Occipital lobe (tissue), 2 donors: ENCODE data around the gene FRMD4B. TPM values are rescaled to one million over a fixed set of nuclear protein-coding genes. Genes with fewer than 3 reads are reported as not detected.
"Not testable (repeated sequence)": the region's sequence is repeated elsewhere in the genome, so short reads cannot be mapped to it uniquely, and the experiment has no call there.

Experiments
- DNase-seq: peaks from one replicate; lab custom pipeline; 2025; lab: John Stamatoyannopoulos, UW
- total RNA-seq: library from RNA; depleted of rRNA; stranded (reverse); fragments of >200 nt; gene quantifications from one replicate; pipeline ENCODE4 v1.2.3, GENCODE V29; 2014

FRMD4B gene
- total RNA-seq, 1 donor from 2014 or later = 54.6 TPM

DNA sequence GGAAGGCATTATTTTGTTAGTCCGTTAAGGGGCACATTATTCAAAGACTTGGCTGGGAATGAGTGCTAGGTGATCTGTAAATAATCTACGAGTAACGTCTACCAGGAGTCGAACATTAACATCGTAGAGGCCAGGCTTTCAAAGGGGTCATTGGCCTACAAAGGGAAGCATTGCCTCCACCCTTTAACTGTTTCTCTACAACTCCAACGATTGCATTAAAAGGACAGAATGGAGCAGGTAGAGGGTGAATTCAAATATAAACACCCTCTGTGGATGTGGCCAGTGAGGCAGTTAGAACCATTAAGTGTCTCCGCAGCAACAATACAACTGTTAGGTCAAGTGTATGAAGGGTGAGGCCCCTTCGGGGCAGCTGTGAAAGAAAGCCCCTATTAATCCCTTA lies 137.5 kb downstream of the FRMD4B start:
- DNase-seq = no peak

DNA sequence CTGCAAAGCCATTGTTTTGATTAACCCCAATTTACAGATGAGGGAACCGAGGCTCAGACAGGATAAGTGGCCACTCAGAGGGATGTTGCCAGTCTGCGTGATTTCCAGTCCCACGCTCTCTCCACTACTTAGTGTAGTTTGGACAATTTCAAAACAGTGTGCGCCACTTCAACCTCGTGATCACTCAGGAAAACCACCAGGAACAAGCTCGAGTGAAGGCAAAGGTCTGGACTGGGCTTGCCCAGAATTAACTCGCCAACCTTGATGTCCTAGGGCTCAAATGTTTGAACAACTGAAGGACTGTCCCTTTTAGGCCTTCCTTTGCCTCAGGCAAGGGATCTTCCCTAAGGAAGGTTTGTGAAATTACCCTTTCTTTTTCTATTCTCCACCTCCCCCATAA lies 139.3 kb downstream of the FRMD4B start:
- DNase-seq = no peak

DNA sequence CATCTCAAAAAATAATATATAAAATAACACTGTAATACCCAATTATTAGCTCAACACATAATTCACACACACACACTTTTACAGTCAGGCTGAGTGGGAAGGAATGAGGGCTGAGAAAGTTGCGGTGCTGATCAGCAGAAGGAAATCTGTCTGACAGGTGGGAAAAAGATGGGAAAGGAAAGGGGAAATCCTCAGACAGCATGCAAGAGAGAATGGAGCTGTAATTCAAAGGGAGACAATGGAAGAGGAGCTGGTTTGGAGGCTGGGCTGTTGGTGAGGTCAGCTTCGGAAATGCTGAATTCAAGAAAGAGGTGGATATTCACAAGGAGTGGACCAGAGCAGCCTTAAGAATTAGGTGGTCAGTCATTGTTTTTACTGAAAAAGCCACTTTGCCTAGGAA lies 141.8 kb downstream of the FRMD4B start:
- no peak for DNase-seq

DNA sequence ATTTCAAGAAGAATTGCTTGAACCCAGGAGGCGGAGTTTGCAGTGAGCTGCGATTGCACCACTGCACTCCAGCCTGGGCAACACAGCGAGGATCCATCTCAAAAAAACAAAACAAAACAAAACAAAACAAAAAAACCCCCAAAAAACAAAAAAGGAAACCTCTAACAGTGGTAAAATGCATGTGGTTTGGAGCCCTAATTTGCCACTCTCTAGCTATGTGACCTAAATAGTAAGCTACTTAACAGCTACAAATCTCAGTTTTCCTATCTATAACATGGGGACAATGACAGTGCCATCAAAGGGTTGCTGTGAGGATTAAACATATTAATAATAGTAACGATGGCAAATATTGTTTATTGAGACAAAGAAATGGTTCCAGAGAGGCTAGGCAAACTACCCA lies 144.1 kb downstream of the FRMD4B start:
- DNase-seq = no peak

DNA sequence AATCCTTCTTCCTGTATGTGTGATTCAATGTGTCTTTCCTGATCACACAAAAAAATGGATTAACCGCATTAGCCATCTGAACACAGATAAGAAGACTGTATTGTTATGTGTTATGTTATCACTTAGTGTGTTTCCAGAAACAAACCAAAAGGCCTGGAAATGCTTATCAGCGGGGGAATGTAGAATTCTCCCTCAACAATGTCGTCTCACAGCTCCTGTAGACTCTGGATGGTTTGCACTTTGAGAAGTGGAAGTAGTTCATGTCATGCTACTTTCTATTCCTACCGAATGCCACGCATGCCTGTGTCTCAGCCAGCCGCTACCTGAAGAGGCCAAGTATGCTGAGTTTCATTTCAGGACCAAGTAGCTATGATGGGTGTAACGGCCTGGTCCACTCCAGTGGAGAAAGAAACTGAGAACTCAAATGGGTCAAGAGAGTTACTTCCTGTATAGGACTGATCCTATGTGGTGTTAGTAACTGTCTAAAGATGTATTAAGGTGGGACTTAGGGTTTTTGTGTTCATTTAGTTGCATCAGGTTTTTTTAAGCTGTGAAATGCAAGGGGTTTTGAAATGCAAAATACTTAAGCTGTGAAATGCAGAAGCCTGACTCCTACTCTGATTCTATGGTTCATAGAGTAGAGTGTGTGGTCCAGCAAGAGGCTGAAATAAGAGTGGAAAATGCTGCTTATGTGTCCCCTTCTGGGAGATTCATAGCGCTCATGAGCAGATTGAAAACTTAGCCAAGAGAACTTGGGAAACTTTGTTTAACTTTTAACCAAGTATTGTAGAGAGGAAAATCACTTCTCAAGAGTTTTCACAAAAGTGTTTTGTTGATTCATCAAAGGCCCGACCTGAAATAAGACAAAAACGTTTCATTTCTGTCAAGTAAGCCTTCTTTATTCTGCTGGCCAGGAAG lies 145.0 kb downstream of the FRMD4B start:
- DNase-seq = no peak

DNA sequence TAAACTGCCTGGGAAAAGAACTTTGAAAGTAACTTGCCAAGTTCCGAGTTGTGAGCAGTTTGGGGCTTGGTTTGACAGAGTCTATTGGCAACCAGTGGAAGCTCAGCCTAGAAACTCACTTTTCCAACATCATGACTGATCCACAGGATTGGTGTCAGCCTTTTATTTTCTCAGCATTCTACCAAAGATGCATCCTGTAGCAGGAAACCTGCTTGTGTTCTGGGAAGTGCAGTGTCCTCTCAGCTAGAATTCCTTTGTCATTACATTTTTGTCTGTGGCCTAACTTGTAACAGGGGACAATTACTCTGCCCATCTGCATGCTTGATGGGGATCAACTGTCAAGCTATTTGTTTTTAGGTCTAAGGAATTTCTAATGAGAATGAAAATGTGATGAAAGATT lies 146.8 kb downstream of the FRMD4B start:
- DNase-seq = no peak

DNA sequence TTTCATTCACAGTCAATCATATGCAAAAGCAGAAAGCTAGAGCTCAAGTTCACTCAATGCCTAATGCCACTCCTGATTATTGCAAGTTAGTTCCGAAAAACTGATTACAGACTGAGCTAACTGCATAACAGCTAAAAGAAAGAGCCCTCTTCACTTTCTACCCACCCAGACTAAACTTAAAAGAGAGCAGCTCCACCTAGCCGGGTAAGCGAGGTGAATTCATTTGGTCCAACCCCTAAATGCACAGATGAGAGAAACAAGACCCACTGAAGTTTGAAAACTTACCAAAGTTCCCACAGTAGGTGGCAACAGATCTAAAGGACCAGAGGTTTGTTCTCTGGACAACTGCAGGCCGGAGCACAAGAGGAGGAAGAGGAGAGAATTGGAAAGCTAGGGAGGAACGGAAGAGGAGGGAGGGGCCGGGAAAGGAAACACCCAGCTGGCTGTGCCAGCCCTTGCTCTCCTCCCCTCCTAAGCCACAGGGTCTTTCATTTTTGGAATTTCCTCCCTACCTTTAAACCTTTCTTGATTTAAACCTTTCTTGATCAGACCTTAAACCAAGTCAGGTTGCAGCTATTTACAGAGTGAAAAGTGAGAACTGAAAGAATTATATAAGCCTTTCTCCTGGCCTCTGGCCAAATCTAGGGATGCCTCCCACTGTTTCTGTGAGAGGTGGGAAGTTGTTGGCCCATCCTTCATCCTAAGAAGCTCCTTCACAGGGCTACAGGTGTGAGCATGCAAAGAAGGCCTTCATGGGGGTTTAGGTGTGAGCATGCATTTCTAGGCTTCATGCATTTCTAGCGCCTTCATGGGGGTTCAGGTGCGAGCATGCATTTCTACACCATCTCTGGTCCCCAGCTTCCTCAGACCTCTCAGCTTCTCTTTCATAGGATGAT lies 148.8 kb downstream of the FRMD4B start:
- no peak for DNase-seq

DNA sequence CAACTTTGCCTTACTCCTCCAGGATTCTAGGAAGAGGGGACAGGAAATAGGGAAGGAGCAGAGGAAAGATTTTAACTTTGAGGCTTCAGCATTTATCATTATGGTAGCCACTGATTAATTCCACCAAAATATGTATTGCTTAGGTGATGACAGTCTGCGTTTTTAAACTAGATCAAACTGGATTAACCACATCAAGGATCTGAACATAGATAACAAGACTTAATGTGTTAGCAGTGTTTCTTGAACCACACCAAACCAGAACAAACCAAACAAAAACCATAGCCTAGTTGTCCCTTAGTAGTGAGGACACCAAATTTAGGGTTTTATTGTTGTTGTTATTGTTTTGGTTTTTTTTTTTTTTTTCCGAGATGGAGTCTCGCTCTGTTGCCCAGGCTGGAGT lies 150.0 kb downstream of the FRMD4B start:
- no peak for DNase-seq

DNA sequence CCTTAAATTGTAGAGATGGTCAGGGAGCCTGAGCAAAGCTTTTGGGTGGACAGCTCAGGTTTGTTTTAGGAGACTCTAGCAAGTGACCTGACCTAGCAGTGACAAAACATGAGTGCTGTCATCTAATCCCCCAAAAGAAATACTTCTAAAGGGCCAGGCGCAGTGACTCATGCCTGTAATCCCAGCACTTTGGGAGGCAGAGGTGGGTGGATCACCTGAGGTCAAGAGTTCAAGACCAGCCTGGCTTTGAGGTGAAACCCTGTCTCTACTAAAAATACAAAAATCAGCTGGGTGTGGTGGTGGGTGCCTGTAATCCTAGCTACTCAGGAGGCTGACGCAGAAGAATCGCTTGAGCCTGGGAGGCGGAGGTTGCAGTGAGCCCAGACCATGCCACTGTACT lies 150.7 kb downstream of the FRMD4B start:
- DNase-seq = not testable (repeated sequence)

DNA sequence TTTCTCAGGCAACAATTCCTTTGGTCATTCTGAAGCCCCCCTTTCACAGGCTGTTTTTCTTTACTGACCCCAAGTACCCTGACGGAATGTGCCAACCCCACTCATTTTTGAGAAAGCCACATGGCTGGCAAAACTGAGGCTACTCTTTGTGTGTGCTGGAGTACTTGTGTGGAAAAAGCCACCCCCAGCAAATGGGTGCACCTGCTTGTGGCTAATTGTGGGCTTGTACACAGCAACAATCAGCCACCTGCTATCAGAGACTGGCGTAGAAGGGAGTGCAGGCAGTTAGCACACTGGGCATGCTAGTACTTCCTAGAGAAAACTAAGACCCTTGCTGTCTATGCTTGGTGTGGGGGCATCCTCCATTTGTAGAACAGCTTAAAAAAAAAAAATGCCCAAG lies 153.4 kb downstream of the FRMD4B start:
- no peak for DNase-seq

DNA sequence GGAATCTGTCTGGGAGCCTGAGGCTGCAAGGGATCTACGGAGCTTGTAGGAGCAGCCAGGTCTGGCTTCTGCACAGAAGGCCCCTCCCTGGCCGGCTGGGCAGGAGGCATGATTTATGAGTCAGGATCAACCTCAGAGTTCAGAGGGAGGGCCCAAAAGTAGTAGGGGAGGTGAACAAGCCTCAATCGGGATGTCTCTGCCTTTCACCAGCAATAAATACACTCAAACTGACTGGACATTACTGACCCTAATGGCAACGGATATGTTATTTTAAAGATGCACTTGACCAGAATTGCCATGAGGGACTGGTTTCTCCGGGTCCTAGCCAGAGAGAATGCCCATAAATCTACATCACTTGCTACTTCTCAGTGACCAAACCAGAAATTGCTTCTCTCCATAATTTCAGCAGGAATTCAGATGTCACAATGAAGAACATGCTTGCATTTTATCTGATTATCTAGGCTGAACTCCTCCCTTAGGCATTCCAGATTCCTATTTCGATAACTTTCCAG lies 153.9 kb downstream of the FRMD4B start:
- no peak for DNase-seq

DNA sequence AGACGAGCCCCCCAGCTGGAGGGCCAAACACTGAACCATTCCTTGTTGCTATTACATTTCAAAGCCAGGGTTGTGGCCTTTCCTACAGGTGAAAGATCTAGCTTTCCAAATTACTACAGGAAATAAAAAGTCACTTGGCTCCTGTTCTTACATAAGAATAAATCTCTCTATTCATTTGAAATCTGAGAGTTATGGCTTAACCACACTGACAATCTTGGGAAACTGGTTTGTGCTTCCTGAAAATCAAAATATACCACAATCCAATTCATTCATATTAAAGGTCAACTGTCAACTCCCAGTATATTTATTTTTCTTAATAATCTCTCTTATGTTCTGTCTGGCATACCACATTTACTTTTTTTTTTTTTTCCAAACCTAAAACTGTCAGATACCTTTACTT lies 159.8 kb downstream of the FRMD4B start:
- no peak for DNase-seq

DNA sequence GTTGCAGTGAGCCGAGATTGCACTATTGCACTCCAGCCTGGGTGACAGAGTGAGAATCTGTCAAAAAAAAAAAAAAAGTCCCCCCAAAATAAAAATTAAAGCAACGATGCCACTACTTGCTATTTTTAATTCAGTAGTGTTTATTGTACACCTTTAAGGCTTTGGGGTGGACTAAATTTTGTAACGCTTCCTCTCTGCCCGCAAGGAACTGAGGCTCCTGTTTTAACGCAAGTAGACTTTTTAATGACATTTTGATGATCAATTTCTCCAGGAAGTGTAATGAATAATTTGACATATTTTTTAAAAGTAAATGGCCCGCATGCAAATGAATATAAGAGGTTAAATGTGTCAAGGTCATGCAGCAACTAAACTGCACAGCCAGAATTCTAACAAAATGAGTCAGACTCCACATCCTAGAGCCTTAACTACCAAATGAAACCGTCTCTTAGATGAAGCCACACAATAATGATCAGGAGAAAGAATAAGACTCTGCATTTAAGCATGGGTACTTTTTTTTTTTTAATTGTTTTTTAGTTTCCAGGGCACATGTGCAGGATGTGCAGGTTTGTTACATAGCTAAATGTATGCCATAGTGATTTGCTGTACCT lies 166.7 kb downstream of the FRMD4B start:
- DNase-seq = no peak

DNA sequence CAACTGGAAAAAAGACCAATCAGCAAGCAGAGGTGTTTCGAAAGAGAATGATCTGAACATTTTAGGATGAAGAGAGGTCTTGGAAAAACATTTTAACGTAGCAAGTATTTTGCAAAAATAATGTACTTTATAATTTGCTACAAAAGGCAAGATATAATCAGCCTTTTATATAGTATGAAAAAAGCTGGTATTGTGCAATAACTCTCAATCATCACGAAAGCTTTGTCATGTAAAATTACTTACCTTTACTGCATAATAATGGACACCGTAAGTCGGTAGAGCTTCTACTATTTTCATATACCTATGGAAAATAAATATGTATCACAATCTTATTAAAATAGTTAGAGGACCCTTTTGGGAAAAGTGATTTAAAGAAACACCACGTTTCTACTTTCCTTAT lies 167.8 kb downstream of the FRMD4B start:
- no peak for DNase-seq

DNA sequence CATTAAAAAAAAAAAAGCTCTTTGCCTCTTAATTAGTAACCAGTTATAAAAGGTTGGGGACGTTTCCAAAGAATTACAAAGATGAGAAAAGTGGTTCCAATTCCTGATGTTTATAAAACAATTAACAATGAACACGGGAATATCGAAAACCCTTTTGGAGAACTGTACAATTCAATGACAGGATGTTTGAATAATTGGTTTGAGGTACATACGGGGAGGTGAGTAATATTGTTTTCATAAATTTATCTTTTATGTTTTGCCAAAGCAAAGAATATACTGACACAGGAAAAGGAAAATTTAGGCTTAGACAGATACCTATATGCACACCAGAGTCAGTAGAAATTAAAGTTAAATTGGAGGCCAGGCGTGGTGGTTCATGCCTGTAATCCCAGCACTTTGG lies 168.9 kb downstream of the FRMD4B start:
- no peak for DNase-seq

DNA sequence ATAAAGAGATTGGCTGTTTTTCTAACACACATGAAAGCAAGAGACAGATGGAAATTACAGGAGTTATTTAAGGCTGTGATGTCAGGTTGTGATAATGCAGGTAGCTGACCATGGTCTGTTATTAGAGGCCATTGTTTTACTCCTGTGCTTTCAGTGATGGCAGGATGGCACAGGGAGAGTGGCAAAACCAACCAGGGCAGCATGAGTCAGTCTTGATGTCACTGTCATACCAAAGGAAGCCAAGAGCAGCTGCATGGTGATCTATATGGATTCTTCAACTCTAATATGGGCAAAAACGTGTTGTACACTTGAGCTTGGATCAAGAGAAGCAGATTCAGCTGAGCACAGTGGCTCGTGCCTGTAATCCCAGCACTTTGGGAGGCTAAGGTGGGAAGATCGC lies 171.6 kb downstream of the FRMD4B start:
- DNase-seq = no peak

DNA sequence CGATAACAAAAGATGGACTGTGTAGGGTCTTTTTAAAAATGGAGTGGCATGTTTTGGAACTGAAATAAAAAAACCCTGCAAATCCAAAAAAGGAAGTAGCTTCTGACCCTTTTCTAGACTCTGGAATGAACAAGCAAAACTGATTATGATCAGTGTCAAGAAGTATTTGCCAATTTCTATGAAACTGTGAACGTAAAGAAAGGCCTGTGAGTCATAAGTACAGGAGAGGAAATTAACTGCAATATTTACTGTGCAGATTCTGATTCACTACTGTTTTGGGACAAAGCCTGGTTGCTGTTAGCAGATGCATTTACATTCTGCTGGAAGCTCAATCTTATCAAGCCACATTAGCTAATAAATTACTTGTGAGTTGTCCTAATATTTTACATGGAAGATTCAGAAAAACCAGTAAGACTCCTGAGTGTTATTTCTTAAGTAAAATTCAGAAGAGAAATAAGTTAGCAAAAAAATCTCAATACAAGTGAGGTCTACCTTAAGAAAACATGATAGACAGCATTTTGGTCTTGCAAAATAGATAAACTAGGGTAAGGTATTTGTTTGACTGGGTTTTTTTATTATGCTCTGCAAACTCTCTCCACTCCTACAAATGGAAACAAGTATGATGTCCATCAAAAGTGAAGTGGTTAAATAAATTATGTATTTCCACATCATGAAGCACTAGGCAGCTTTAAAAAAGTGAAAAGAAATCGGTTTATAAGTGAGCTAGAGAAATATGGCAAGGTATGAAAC lies 173.3 kb downstream of the FRMD4B start:
- DNase-seq = no peak

DNA sequence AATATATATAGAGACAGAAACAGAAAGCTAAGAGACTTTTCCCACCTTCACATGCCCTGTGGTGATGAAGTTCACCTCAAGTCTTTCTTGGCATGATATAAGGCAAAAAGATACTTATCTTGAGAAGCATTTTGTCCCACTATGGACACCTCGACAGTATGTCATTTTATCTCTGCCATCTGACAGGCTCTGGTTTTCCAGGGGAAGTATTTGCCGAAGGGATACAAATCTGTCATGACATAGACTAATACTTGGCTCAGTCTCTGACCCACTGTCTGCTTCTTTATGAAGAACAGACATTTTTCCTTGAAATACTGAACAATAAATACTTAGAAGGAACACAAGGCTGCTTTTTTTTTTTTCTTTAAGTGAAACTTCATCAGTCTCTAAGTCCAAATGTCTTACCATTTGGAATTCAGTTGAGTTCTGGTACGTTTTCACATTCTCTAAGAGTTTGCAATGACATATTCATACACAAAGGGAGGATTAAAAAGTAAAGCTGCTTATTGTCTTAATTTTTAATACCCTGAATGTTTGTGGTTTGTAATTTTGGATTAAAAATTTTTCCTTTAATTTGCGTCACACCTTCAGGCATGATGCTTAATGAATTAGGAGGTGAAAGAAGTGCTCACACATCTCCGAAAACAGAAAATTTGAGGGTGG lies 175.7 kb downstream of the FRMD4B start:
- no peak for DNase-seq

DNA sequence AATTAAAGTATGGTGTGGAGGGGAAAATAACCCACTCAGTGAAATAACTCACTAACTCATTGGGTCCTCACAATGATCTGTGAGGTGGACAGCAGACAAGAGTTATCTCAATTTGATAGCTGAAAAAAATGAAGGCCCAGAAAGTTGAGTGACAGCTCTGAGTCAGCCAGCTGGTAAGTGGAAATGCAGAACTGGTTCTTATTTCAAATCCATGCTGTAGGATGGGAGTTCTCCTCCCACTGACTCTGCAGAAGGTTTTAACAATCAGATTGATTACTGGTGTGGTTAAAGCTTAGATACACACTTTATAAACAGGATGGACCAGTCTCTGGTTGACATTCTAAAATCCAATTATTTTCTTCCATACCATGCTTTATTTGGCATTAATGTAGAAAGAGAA lies 176.5 kb downstream of the FRMD4B start:
- DNase-seq = no peak

DNA sequence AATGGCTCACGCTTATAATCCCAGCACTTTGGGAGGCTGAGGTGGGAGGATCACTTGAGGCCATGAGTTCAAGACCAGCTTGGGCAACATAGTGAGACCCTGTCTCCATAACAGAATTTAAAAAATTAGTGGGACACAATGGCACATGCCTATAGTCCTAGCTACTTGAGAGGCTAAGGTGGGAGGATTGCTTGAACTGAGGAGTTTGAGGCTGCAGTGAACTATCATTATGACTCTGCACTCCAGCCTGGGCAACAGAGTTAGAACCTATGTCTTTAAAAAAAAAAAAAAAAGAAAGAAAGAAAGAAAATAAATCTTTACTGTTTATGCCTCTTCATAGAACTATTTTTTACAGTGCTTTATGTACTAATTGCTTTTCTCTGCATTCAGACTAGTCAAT lies 178.9 kb downstream of the FRMD4B start:
- no peak for DNase-seq

DNA sequence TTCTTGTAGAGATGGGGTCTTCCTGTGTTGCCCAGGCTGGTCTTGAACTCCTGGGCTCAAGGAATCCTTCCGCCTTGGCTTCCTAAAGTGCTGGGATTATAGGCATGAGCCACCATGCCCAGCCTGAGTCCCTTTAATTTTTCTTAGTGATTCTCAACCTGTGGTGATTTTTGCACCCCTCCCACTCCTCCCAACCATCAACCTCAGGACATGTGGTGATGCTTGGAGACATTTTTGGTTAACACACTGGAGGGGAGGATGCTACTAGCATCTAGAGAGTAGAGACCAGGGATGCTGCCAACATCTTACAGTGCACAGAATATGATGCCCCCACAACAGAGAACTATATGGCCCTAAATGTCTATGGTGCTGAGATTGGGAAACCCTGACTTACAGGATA lies 180.5 kb downstream of the FRMD4B start:
- DNase-seq = no peak
